HS-27A (cell line): ENCODE results near the gene RIMBP2.
"Not testable (repeated sequence)": the region's sequence is repeated elsewhere in the genome, so short reads cannot be mapped to it uniquely, and the experiment has no call there.

Experiments
- DNase-seq: peaks from one replicate; pipeline ENCODE4 v3.0.0-alpha.2; 2012; ENCODE audit warnings: low read depth, missing footprints

Gene RIMBP2

GRCh38 chr12:130656411-130656810 lies 59.7 kb downstream of the RIMBP2 start:
- DNase-seq = no peak

DNA sequence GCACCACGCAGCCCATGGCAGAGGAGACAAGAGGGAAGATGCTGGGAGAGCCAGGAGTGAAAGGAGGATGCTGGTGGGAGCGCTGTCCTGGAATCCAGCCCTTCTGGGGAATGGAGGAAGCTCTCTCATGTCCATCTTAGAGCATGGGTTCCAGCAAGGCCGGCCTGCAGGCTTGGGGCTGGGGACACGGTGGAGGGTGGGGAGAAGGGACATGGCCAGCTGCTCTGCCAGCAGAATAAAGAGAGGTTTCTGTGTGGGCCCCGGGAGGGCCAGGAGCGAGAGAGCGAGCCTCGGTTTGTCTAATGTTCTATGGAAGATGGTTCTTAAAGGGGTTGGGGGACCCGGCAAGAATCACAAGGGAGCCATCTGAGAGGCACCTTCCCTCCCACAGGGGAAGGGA lies 60.2 kb downstream of the RIMBP2 start:
- DNase-seq = no peak

- DNase-seq = no peak
These were observed 61.1 kb downstream of the RIMBP2 start for GRCh38 chr12:130655010-130655409.

DNA sequence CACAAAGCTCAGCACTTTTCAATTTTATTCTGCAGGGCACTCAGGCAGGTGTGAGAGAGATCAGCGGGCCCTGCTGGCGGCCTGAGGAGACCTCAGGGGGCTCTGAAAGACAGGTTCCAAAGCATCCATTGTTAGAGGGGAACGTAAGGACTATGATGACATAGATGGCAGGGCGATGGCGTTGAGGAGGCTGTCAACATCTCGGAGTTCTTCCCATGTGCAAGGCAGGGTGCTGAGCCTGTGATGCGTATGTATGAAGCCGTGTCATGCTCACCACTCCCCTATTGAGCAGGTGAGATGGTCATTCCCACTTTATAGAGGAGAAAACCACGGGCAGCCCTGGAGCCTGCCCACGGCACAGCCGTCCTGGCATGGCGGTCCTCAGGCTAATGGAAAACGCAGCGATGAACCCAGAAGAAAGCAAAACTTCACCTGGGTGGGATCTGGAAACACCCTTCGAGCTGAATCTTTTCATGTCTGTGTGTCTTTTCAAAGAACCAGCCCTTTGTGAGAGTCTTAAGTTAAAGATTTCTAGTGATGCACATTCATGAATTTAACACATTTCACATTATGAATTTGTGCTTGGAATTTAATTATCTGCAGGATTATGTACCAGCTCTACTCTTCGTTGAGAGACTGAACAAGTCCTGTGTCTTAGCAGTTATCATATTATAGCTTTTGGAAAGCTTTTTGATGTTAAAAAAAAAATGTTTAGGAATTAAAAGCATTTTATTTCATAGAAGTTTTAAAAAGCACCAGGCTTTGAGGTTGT lies 64.7 kb downstream of the RIMBP2 start:
- no peak for DNase-seq

- no peak for DNase-seq
These were observed 66.0 kb downstream of the RIMBP2 start for GRCh38 chr12:130650131-130650530.

DNA sequence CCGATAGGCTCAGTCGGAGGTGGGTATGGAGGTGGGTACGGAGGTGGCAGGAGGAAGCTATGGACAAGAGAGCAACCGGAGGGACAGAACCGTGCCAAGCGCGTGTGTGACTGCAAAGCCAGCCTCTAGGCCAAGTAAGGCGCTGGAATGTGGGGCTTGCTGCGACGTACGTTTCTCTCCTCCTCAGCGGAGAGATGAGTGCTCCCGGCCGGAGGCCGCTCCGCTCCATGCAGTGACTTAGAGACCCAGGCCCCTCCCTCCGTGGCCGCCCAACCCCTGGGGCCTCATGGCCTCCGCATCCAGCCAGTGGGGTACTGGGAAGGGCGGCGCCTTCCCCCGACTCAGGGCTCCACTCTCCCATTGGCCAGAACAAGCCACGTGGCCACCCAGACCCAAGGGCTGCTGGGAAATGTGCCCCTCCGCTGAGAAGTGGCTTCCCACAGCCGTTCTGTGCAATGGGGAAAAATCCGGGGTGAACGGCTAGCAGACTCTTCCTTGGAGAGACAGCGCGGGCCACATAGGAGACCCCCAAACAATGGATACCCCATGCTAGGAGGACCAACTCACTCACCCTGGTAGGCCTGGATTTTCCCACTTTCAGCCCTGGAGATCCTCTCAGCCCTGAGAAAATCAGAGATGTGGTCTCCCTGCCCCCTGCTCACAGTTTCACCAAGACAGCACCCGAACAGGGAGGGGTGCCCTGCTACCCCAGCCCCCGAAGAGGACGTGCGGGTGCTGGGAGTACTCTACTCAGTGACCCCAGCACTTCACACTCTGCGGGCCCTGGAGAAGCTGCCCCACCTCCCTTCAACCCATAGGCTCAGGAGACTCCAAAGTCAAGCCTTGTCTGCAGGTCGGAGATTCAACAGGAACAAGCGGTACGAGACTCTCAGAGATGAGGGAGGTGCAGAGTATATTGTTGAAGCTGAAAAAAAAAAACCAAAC lies 66.7 kb downstream of the RIMBP2 start:
- no peak for DNase-seq

- no peak for DNase-seq
These were observed 68.3 kb downstream of the RIMBP2 start for GRCh38 chr12:130647814-130648213.

DNA sequence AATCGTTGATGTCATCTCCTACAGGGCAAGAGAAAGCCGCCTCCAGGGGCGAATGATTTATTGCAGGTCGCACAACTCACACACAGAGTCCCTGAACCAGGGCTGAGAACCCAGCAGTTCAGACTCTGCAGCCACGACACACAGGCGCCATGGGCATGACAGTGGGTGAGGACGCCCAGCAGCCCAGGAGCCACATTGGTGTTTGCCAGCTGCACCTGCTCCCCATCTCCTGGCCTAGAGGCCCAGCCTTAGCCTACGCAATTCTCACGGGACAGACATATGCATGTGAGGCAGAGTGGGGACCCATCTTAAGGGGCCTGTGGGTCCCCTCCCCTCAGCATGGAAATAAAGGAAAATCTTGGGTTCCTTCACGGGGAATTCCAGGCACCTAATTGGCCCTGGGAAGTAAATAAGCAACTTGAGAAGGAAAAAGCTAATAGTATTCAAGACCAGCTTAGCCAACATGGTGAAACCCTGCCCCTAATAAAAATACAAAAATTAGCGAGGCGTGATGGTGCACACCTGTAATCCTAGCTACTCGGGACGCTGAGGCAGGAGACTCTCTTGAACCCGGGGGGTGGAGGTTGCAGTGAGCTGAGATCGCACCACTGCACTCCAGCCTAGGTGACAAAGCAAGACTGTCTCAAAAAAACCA lies 69.3 kb downstream of the RIMBP2 start:
- no peak for DNase-seq

GRCh38 chr12:130646191-130646590 lies 69.9 kb downstream of the RIMBP2 start:
- not testable (repeated sequence) for DNase-seq

GRCh38 chr12:130645751-130646150 lies 70.3 kb downstream of the RIMBP2 start:
- DNase-seq = no peak

- no peak for DNase-seq
These were observed 71.5 kb downstream of the RIMBP2 start for GRCh38 chr12:130644566-130644965.

DNA sequence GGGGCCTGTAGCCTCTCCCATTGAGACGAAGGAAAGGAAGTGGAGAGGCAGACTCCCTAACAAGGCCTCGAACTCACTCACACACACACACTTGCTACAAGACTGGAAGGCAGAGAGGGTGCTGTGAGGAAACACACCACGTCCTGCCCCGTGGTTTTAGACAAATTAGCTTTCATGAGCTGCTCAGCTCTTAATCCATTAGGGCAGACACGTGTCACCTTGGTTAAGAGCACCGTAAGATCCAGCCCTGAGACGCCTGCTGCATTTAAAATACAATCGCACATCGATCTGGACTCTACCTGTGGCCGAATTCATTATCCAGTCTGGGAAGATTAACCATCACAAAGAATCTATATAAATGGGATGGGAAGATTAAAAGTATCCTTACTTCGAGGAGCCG lies 72.0 kb downstream of the RIMBP2 start:
- DNase-seq = no peak

DNA sequence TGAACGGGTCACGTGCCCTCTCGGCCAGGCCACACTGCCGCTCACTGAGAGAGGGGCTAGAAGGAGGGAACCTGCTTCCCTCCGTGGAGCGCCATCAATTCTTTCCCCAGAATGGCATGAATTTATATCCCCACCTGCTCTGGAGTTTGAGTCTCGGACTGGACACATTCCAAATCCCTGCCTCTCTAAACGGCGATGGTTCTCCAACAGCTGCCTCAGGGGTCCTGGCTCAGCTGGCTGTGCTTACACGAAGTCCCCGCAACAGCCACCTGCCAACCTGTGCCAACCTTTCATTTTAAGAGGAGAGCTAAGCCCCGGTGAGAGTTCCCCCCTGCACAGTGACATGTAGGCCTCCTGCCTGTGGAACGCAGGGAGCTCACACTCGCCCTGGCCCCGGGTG lies 73.2 kb downstream of the RIMBP2 start:
- DNase-seq = no peak

DNA sequence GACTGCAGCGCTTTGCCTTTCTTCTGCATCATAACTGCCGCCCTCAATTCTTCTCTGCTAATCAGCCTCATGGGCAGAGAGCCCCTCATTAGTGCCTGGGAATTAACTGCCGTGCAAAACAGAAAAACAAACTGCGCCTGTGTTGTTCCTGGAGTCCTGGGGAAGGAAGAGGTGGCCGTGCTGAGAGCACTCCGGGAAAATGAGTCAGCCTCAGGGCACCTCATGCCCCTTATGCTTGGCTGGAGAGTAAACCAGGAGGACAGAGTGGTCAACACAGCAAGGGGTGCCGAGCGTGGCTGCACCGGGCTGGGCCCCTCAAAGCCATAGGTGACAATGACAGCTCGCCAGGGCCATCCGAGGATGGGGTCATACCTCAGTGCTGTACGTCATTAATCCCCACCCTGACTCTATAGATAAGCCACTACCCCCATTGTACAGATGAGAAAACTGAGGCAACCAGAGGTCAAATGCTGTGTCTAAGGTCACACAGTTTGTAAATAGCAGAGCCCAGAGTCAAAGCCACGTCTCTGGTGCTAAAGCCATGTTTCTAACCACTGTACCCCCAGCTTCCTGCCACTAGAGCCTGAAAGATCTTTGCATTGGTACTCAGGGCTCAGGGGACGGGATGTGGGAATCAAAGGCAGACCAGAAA lies 74.4 kb downstream of the RIMBP2 start:
- DNase-seq = no peak

DNA sequence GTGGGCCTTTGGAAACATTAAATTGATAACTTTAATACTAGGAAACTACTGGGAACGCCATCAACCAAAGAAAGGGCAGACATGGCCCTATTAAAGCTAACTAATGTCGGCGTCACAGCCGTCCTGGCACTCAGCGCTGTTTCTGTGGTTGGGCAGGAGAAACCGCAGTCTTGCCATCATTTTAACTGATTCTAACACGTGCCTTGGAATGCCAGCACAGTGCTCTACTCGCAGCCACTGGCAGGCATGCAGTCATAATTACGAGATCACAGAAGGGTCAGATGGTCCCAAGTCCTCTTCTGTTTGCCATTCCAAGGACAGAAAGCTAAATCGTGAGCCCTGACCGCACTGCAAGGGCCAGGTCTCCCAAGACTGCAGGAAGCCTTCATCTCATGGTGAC lies 75.2 kb downstream of the RIMBP2 start:
- no peak for DNase-seq

- DNase-seq = no peak
These were observed 75.6 kb downstream of the RIMBP2 start for GRCh38 chr12:130640496-130640895.

DNA sequence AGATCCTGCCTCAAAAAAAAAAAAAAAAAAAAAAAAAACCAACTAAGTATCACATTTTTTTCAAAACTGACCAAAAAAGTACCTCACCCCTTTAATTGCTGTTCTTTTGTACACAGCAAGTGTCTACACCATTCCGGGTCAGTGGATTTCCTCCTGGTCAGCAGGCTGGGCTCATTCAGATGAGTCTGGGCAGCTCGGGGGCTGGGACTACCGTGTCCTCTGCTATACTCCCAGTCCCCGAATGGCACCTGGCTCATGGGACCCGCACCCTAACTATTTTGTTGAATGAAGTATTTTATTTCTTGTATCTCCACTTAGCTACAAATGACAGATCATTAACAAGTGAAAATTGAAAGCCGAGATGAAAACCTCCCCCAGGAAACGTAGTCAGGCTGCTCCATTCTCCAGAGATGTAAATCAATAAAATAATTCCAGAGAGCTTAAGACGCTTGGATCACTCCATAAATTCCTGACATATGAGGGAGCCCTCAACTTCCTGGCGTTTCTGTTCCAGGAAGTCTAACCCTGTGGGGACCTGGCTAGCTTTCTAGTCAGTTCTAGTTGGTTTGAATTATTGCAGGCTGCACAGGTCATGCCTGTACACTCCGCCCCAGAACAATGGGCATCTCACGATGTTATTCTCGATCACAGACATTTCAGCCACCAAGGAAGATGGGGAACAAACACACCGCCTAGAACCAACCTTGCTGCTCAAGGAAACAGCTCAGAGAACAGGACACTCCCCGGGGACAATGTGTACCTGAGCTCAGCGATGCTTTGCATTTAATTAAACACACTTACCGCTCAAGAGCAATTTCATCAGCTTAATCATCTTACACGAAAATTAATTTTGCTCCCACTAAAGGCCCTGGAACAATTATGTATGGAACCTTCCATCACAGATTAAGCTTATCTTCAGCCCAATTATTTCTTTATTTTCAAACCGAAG lies 76.3 kb downstream of the RIMBP2 start:
- no peak for DNase-seq

GRCh38 chr12:130636370-130636769 lies 79.7 kb downstream of the RIMBP2 start:
- DNase-seq = no peak

DNA sequence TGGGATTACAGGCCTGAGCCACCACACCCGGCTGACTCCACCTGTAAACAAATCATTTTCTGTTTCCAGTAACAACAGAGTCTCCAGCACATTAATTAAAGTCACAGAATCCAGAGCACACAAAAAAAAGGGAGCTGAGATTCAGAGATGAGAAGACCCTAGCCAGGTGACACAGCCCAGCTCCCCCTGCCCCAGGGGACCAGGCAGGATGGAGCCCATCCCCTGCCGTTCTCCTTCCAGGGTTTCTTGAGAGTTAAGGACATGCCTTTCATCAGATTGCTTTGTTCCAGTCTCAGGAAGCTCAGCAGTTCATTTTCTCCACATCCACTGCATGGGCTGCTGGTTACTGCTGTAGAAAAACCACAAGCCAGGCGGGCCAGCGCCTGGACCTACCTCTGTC lies 81.2 kb downstream of the RIMBP2 start:
- DNase-seq = no peak

- no peak for DNase-seq
These were observed 82.3 kb downstream of the RIMBP2 start for GRCh38 chr12:130633771-130634170.

DNA sequence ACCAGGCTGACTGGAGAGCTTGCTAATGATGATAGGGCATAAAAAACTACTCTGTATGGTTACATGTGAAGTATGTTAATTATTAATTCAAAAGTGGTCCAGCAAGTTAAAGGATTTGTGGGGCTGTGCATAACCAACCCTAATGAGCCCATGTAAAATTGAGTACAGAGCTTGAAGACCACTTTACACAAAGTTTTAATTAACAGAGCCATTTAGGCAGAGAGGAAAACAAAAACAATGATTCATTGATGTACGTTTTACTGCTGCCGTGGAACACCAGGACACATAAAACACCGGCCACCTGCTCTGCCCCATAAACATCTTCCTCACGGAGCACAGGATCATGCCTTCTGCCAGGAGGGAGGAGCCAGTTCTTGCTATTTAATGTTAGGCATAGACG lies 83.5 kb downstream of the RIMBP2 start:
- DNase-seq = no peak
